ENCODE data around the gene ELP5. TPM values are rescaled to one million over a fixed set of nuclear protein-coding genes. Genes with fewer than 3 reads are reported as not detected.

Gene ELP5
- total and polyA plus RNA-seq, 10 of the 15 experiments (the other 5 are each of a cell fraction or from before 2014, with no cell fraction given): 41.1 to 109 (median 77.5) TPM

- no peak for TF ChIP-seq ZNF592 (IDR thresholded peaks at IDR 0.05)
- no peak for TF ChIP-seq MYB (IDR thresholded peaks at IDR 0.05; ENCODE audit: borderline replicate concordance, low read depth, low read length)
- TF ChIP-seq NR2F1 (conservative IDR thresholded peaks at IDR 0.05): peak; percentile 85
- TF ChIP-seq RUNX3 (IDR thresholded peaks at IDR 0.05; ENCODE audit: low read length): no peak; the same call in none of the 2 replicates
- no peak for TF ChIP-seq STAT3 (IDR thresholded peaks at IDR 0.05; ENCODE audit: low read depth, low read length)
- no peak for TF ChIP-seq REST (IDR thresholded peaks at IDR 0.05; ENCODE audit: low read depth, low read length)
- TF ChIP-seq KDM1A (IDR thresholded peaks at IDR 0.05; ENCODE audit: borderline replicate concordance): no peak
- no peak for TF ChIP-seq ZNF384 (IDR thresholded peaks at IDR 0.05; ENCODE audit: borderline replicate concordance, low read depth, low read length)
- no peak for TF ChIP-seq MTA3 (IDR thresholded peaks at IDR 0.05; ENCODE audit: borderline replicate concordance, low read length)
- TF ChIP-seq HCFC1 (IDR thresholded peaks at IDR 0.05; ENCODE audit: low read length): peak; percentile 66
- peak; percentile 83; the same call in 1 of the 2 replicates for TF ChIP-seq MXI1 (IDR thresholded peaks at IDR 0.05; ENCODE audit: low read depth, low read length)
- TF ChIP-seq IRF5 (IDR thresholded peaks at IDR 0.05; ENCODE audit: borderline replicate concordance): no peak
- TF ChIP-seq BRCA1 (IDR thresholded peaks at IDR 0.05; ENCODE audit: low read depth, low read length): no peak
- TF ChIP-seq RB1 (IDR thresholded peaks at IDR 0.05; ENCODE audit: borderline replicate concordance): peak; percentile 92; the same call in 1 of the 2 replicates
- TF ChIP-seq SP1 (IDR thresholded peaks at IDR 0.05; ENCODE audit: low read depth, low read length): no peak
- peak; percentile 99 for TF ChIP-seq NBN (IDR thresholded peaks at IDR 0.05)
- TF ChIP-seq SMAD1 (IDR thresholded peaks at IDR 0.05; ENCODE audit: low read depth, partially characterized antibody): peak; percentile 36
- no peak for TF ChIP-seq FOXK2 (IDR thresholded peaks at IDR 0.05)
- TF ChIP-seq POLR2AphosphoS2 (IDR thresholded peaks at IDR 0.05; ENCODE audit: low read depth, low read length): peak; percentile 87
- TF ChIP-seq TAF1 (IDR thresholded peaks at IDR 0.05; ENCODE audit: borderline replicate concordance, low read depth, low read length): peak; percentile 81
- TF ChIP-seq IRF4 (IDR thresholded peaks at IDR 0.05; ENCODE audit: low read depth, low read length): 0 out of 2 replicates have a peak, but pooled peaks have one; percentile 3
These were observed at the start of gene ELP5 (continued) for GRCh38 chr17:7252176-7253043.
